DMS153 (cell line): Measurements from ENCODE around the gene EMSY.
"Not testable (repeated sequence)": the region's sequence is repeated elsewhere in the genome, so short reads cannot be mapped to it uniquely, and the experiment has no call there.

Source experiments
- DNase-seq: peaks from one replicate; lab custom pipeline; 2025; lab: John Stamatoyannopoulos, UW

EMSY gene

GRCh38 chr11:76444384-76445120, at the start of gene EMSY:
Gene EMSY, plus strand, starts transcription at chr11:76445018. Its CDS starts 1,921 bp downstream, at chr11:76446939.
- DNase-seq = peak; percentile 100

GRCh38 chr11:76395296-76395695, 49.5 kb upstream of the EMSY start:
- DNase-seq = no peak

GRCh38 chr11:76397383-76397782, 47.4 kb upstream of the EMSY start:
- DNase-seq = no peak

- DNase-seq = no peak
These were observed 43.9 kb upstream of the EMSY start for GRCh38 chr11:76400967-76401366.

GRCh38 chr11:76401484-76401883, 43.3 kb upstream of the EMSY start:
- DNase-seq = not testable (repeated sequence)

GRCh38 chr11:76406359-76406758, 38.5 kb upstream of the EMSY start:
- no peak for DNase-seq

- peak; percentile 65 for DNase-seq
These were observed 36.5 kb upstream of the EMSY start for GRCh38 chr11:76408171-76408965.

- DNase-seq = peak; percentile 21
These were observed 33.9 kb upstream of the EMSY start for GRCh38 chr11:76410851-76411357.

- DNase-seq = no peak
These were observed 29.7 kb upstream of the EMSY start for GRCh38 chr11:76415073-76415472.

GRCh38 chr11:76419896-76420295, 24.9 kb upstream of the EMSY start:
- peak; percentile 1 for DNase-seq

GRCh38 chr11:76424379-76424778, 20.4 kb upstream of the EMSY start:
- no peak for DNase-seq

- no peak for DNase-seq
These were observed 19.9 kb upstream of the EMSY start for GRCh38 chr11:76424891-76425290.

- DNase-seq = no peak
These were observed 18.2 kb upstream of the EMSY start for GRCh38 chr11:76426660-76427059.

- no peak for DNase-seq
These were observed 8.8 kb upstream of the EMSY start for GRCh38 chr11:76436020-76436419.

- no peak for DNase-seq
These were observed 1.4 kb upstream of the EMSY start for GRCh38 chr11:76443268-76443980.

- DNase-seq = no peak
These were observed 794 bp upstream of the EMSY start for GRCh38 chr11:76444065-76444383.

- peak; percentile 21 for DNase-seq
These were observed 585 bp downstream of the EMSY start for GRCh38 chr11:76445121-76446084.

GRCh38 chr11:76448506-76448905, 3.7 kb downstream of the EMSY start:
- DNase-seq = no peak

- no peak for DNase-seq
These were observed 8.4 kb downstream of the EMSY start for GRCh38 chr11:76453248-76453647.

GRCh38 chr11:76455331-76455730, 10.5 kb downstream of the EMSY start:
- no peak for DNase-seq

- DNase-seq = no peak
These were observed 11.1 kb downstream of the EMSY start for GRCh38 chr11:76455931-76456330.
